HFFc6 (cell line): ENCODE results near the gene TTC39C. TPM values are rescaled to one million over a fixed set of nuclear protein-coding genes. Genes with fewer than 3 reads are reported as not detected.

ENCODE experiments used
- DNase-seq: peaks from one replicate; pipeline ENCODE4 v3.0.0-alpha.2; 2018
- H3K27ac Mint-ChIP-seq: 2 replicates; pipeline ENCODE4 v1.8.0; 2020; ENCODE audit warnings: mild to moderate bottlenecking, mixed read lengths
- H3K27me3 Mint-ChIP-seq: 2 replicates; pipeline ENCODE4 v1.8.0; 2021; ENCODE audit warnings: mild to moderate bottlenecking, moderate library complexity, mixed read lengths; ENCODE audit not compliant: insufficient read depth
- H3K36me3 Mint-ChIP-seq: 2 replicates; pipeline ENCODE4 v1.8.0; 2021; ENCODE audit warnings: low read depth, mixed read lengths
- H3K4me1 Mint-ChIP-seq: 2 replicates; pipeline ENCODE4 v1.8.0; 2020; ENCODE audit warnings: low read depth, mixed read lengths
- H3K4me3 Mint-ChIP-seq: 2 replicates; pipeline ENCODE4 v1.8.0; 2020; ENCODE audit warnings: mild to moderate bottlenecking, moderate library complexity, mixed read lengths
- H3K9me3 Mint-ChIP-seq: 2 replicates; pipeline ENCODE4 v1.8.0; 2020; ENCODE audit warnings: mild to moderate bottlenecking, mixed read lengths
- CTCF ChIP-seq: fragments of 200-600 bp; sonication (generic); IDR thresholded peaks from 2 replicates; pipeline ENCODE4 v1.5.0; 2021; ENCODE audit warnings: antibody characterized with exemption, mild to moderate bottlenecking
- total RNA-seq, 6 experiments: library from RNA; stranded (reverse); fragmentation: NEBNext Ultra II Directional; extraction: Animal tissue kit (Norgen Biotek cat#: 25700); gene quantifications; 2 replicates in 1 of 6; 3 replicates in 5 of 6; pipeline ENCODE4 v1.2.3, GENCODE V29; 2021

TTC39C gene
- total RNA-seq, 6 experiments from 2014 or later = 10.1 to 21.3 (median 17.4) TPM

- H3K36me3 Mint-ChIP-seq = peaks cover 4% of the 10 kb centered on the region; the same call in 1 of the 2 replicates
- H3K27ac Mint-ChIP-seq = no peak overlapping the region
- H3K4me1 Mint-ChIP-seq = peaks cover 5% of the 10 kb centered on the region
- no peak overlapping the region for H3K4me3 Mint-ChIP-seq
- H3K9me3 Mint-ChIP-seq = no peaks in the 10 kb centered on the region
- DNase-seq = no peak
- H3K27me3 Mint-ChIP-seq = peaks cover 32% of the 10 kb centered on the region
- no peak for TF ChIP-seq CTCF
Measured at GRCh38 chr18:24010673-24011072, 3.9 kb upstream of the TTC39C start.

GRCh38 chr18:24011123-24011917 lies 3.2 kb upstream of the TTC39C start:
- DNase-seq = no peak
- no peak overlapping the region for H3K4me3 Mint-ChIP-seq
- TF ChIP-seq CTCF = no peak
- H3K4me1 Mint-ChIP-seq = peaks cover 11% of the 10 kb centered on the region
- H3K36me3 Mint-ChIP-seq = peaks cover 6% of the 10 kb centered on the region; the same call in 1 of the 2 replicates
- no peak overlapping the region for H3K27ac Mint-ChIP-seq
- H3K9me3 Mint-ChIP-seq = no peaks in the 10 kb centered on the region
- H3K27me3 Mint-ChIP-seq = peaks cover 32% of the 10 kb centered on the region

- Mint-ChIP-seq H3K36me3 (peaks cover 6% of the 10 kb centered on the region; the same call in 1 of the 2 replicates), H3K4me1 (peaks cover 20% of the 10 kb centered on the region), H3K9me3 (no peaks in the 10 kb centered on the region), H3K27ac (no peak overlapping the region), H3K27me3 (peaks cover 32% of the 10 kb centered on the region), H3K4me3 (no peak overlapping the region)
- DNase-seq = no peak
- TF ChIP-seq CTCF = no peak
Measured at GRCh38 chr18:24013051-24013450, 1.5 kb upstream of the TTC39C start.

- Mint-ChIP-seq H3K4me1 (peaks cover 26% of the 10 kb centered on the region), H3K27me3 (peaks cover 21% of the 10 kb centered on the region), H3K36me3 (peaks cover 6% of the 10 kb centered on the region), H3K9me3 (no peaks in the 10 kb centered on the region), H3K4me3 (peak overlapping the region; percentile 99), H3K27ac (peak overlapping the region; percentile 84)
- peak; percentile 77 for DNase-seq
- TF ChIP-seq CTCF = no peak
Measured at GRCh38 chr18:24014986-24015638, 558 bp downstream of the TTC39C start.

- no peak for TF ChIP-seq CTCF
- Mint-ChIP-seq H3K27ac (peak overlapping the region; percentile 84), H3K27me3 (peaks cover 13% of the 10 kb centered on the region), H3K4me3 (peak overlapping the region; percentile 99), H3K4me1 (peaks cover 27% of the 10 kb centered on the region), H3K9me3 (no peaks in the 10 kb centered on the region), H3K36me3 (peaks cover 6% of the 10 kb centered on the region)
- DNase-seq = no peak
Measured at GRCh38 chr18:24015639-24016631, 1.4 kb downstream of the TTC39C start.
